ENCODE results near the gene C7orf57.
"Not testable (repeated sequence)": the region's sequence is repeated elsewhere in the genome, so short reads cannot be mapped to it uniquely, and the experiment has no call there.

The C7orf57 gene

DNA sequence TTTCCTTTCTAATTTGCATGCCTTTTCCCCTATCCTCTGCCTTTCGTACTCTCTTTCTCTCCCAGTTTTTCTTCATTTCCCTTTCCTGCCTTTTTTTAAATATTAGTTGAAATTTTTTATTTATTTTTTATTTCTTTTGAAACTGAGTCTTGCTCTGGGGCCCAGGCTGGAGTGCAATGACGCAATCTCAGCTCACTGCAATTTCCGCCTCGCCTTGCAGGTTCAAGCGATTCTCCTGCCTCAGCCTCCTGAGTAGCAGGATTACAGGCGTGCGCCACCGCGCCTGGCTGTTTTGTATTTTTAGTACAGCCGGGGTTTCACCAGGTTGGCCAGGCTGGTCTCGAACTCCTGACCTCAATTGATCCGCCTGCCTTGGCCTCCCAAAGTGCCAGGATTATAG lies 35.9 kb upstream of the C7orf57 start:
- DNase-seq (ENCODE audit: low spot score), result no peak
- no peak overlapping the region for H3K4me3 ChIP-seq
- no peak overlapping the region for H3K27ac ChIP-seq
- TF ChIP-seq CTCF (IDR thresholded peaks at IDR 0.05), result no peak

- not testable (repeated sequence) for H3K4me3 ChIP-seq; DNase-seq (ENCODE audit: low spot score); H3K27ac ChIP-seq
Measured at GRCh38 chr7:48000164-48000563, 35.2 kb upstream of the C7orf57 start.

DNA sequence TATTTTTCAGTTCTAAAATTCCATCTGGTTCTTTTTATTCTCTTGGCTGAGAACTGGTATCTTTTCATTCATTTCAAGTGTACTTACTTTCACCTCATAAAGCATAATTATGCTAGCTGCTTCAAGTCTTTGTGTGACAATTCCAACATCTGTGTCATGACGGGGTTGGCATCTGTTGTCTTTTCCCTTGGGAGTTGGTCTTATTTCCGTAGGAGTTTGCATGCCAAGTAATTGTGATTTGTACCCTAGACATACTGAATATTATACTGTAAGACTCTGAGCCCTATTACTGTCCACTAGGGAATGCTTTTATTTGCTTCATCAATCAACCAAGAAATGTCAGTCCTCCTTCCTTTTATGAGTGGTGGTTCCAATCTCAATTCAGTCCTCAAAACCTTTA lies 31.3 kb upstream of the C7orf57 start:
- H3K4me3 ChIP-seq, result no peak overlapping the region
- DNase-seq (ENCODE audit: low spot score), result no peak
- H3K27ac ChIP-seq, result no peak overlapping the region
- no peak for TF ChIP-seq CTCF (IDR thresholded peaks at IDR 0.05)

DNA sequence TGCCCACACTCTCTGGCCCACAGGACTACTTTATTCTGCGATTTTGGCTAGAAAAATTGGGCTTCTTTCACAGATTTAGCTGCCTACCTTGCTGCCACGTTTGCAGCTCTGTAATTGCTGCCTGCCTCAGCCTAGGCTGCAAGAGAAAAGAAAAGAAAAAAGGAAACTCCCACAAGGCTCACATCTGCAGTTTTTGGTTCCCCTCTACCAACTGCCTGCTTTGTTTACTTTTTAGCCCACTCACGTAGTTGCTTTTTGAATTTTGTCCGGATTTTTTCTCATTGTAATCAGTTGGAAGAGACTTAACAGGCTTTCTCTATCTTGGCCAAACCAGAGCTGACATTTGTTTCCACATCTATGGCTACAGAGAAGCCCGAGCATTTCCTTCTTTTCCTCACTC lies 30.7 kb upstream of the C7orf57 start:
- Histone ChIP-seq H3K4me3 (no peak overlapping the region), H3K27ac (no peak overlapping the region)
- TF ChIP-seq CTCF (IDR thresholded peaks at IDR 0.05), result no peak
- no peak for DNase-seq (ENCODE audit: low spot score)

- no peak for TF ChIP-seq CTCF (IDR thresholded peaks at IDR 0.05)
- DNase-seq (ENCODE audit: low spot score), result no peak
- no peak overlapping the region for H3K27ac ChIP-seq
- H3K4me3 ChIP-seq, result no peak overlapping the region
Measured at GRCh38 chr7:48006866-48007265, 28.5 kb upstream of the C7orf57 start.

DNA sequence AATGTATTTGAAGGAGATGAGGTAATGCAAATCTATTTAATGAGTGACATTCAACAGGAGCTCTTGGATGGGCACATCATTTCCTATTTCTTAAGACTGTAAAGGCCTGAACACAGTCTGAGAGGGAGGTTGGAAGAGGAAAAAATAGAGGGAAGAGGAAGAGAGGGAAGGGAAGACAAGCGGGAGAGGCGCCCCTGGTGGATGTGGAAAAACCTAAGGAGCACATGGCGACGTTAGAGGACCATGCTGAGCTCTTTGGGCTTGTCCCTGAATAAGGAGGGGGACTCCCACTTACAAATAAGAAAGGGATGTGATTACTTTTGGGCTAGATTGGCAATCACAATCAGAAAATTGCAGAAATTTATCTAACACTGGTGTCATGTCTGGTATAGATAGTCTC lies 26.1 kb upstream of the C7orf57 start:
- no peak for DNase-seq (ENCODE audit: low spot score)
- no peak for TF ChIP-seq CTCF (IDR thresholded peaks at IDR 0.05)

GRCh38 chr7:48009954-48010353 lies 25.4 kb upstream of the C7orf57 start:
- DNase-seq (ENCODE audit: low spot score), result no peak
- H3K4me3 ChIP-seq, result no peak overlapping the region
- TF ChIP-seq CTCF (IDR thresholded peaks at IDR 0.05), result no peak
- no peak overlapping the region for H3K27ac ChIP-seq

More for the DNA sequence above, 26.1 kb upstream of the C7orf57 start:
- Histone ChIP-seq H3K4me3 (no peak overlapping the region), H3K27ac (no peak overlapping the region)

GRCh38 chr7:48011323-48011722 lies 24.0 kb upstream of the C7orf57 start:
- DNase-seq (ENCODE audit: low spot score), result no peak
- no peak overlapping the region for H3K4me3 ChIP-seq
- H3K27ac ChIP-seq, result no peak overlapping the region
- no peak for TF ChIP-seq CTCF (IDR thresholded peaks at IDR 0.05)
